Astrocyte (in vitro differentiated cells and primary cell): ENCODE measurements around the gene CEND1. TPM values are rescaled to one million over a fixed set of nuclear protein-coding genes. Genes with fewer than 3 reads are reported as not detected.

Source experiments
- DNase-seq: peaks from one replicate; pipeline ENCODE4 v3.0.0-alpha.2; 2010; ENCODE audit warnings: low read depth
- FAIRE-seq: peaks from 2 replicates; lab custom pipeline; 2011; peaks lifted over from hg19 to GRCh38; lab: Jason Lieb, UNC
- H2AFZ ChIP-seq: 2 replicates; pipeline ENCODE4 v1.6.0; 2012; ENCODE audit warnings: low read depth, low read length, inconsistent platforms
- H3K27ac ChIP-seq: 2 replicates; pipeline ENCODE4 v1.5.1; 2011; ENCODE audit warnings: low read depth, low read length, inconsistent platforms
- H3K27me3 ChIP-seq: 2 replicates; pipeline ENCODE4 v1.6.0; 2011; ENCODE audit warnings: low read length, inconsistent platforms; ENCODE audit not compliant: insufficient read depth
- H3K36me3 ChIP-seq: 2 replicates; pipeline ENCODE4 v1.5.1; 2011; ENCODE audit warnings: low read length, inconsistent platforms; ENCODE audit not compliant: insufficient read depth
- H3K4me1 ChIP-seq: 2 replicates; pipeline ENCODE4 v1.5.1; 2011; ENCODE audit warnings: low read length, inconsistent platforms; ENCODE audit not compliant: insufficient read depth
- H3K4me2 ChIP-seq: 2 replicates; pipeline ENCODE4 v1.6.0; 2012; ENCODE audit warnings: low read length, inconsistent platforms
- H3K4me3 ChIP-seq: 2 replicates; pipeline ENCODE4 v1.5.1; 2011; ENCODE audit warnings: low read depth, mild to moderate bottlenecking, low read length, inconsistent platforms; ENCODE audit not compliant: insufficient read depth
- H3K79me2 ChIP-seq: 2 replicates; pipeline ENCODE4 v1.6.0; 2012; ENCODE audit warnings: mild to moderate bottlenecking, low read length, inconsistent platforms; ENCODE audit not compliant: insufficient read depth
- H3K9ac ChIP-seq: 2 replicates; pipeline ENCODE4 v1.6.0; 2012; ENCODE audit warnings: mild to moderate bottlenecking, low read length, inconsistent platforms
- H3K9me3 ChIP-seq: 2 replicates; pipeline ENCODE4 v1.5.1; 2012; ENCODE audit warnings: low read depth, mild to moderate bottlenecking, low read length, inconsistent platforms; ENCODE audit not compliant: insufficient read depth
- H4K20me1 ChIP-seq: 2 replicates; pipeline ENCODE4 v1.6.0; 2012; ENCODE audit warnings: low read length, inconsistent platforms; ENCODE audit not compliant: insufficient read depth
- H3K27ac Mint-ChIP-seq: one replicate; pipeline ENCODE4 v1.8.0; 2021; ENCODE audit warnings: mild to moderate bottlenecking, mixed read lengths; ENCODE audit not compliant: unreplicated experiment
- H3K27me3 Mint-ChIP-seq: one replicate; pipeline ENCODE4 v1.8.0; 2021; ENCODE audit warnings: low read depth, mixed read lengths; ENCODE audit not compliant: unreplicated experiment
- H3K36me3 Mint-ChIP-seq: one replicate; pipeline ENCODE4 v1.8.0; 2021; ENCODE audit warnings: low read depth, mixed read lengths; ENCODE audit not compliant: unreplicated experiment
- H3K4me1 Mint-ChIP-seq: one replicate; pipeline ENCODE4 v1.8.0; 2021; ENCODE audit warnings: low read depth, mixed read lengths; ENCODE audit not compliant: unreplicated experiment
- H3K4me3 Mint-ChIP-seq: one replicate; pipeline ENCODE4 v1.8.0; 2021; ENCODE audit warnings: mild to moderate bottlenecking, moderate library complexity, mixed read lengths; ENCODE audit not compliant: unreplicated experiment
- H3K9me3 Mint-ChIP-seq: one replicate; pipeline ENCODE4 v1.8.0; 2021; ENCODE audit warnings: mild to moderate bottlenecking, mixed read lengths; ENCODE audit not compliant: unreplicated experiment
- EZH2 ChIP-seq: IDR thresholded peaks from 2 replicates; pipeline ENCODE4 v1.6.1; 2012; ENCODE audit warnings: mild to moderate bottlenecking, low read length, inconsistent platforms; ENCODE audit not compliant: insufficient read depth
- total RNA-seq: library from RNA; stranded (reverse); gene quantifications from 2 replicates; pipeline ENCODE4 v1.2.1, GENCODE V29; 2021
- TF ChIP-seq, protein P1 (sequence below): IDR thresholded peaks from 2 replicates; pipeline ENCODE4 v1.5.1; 2011; ENCODE audit warnings: low read depth, mild to moderate bottlenecking, inconsistent platforms, low read length, moderate library complexity; ENCODE audit not compliant: insufficient read depth

Gene CEND1
- total RNA-seq, 1 donor from 2014 or later = 0.59 TPM

- Mint-ChIP-seq H3K9me3 (no peaks in the 10 kb centered on the region), H3K4me1 (peaks cover 18% of the 10 kb centered on the region), H3K27ac (peak within 1 kb of the TSS; percentile 99), H3K36me3 (peaks cover 14% of the 10 kb centered on the region), H3K27me3 (no peaks in the 10 kb centered on the region), H3K4me3 (peak within 1 kb of the TSS; percentile 96)
- peak within 1 kb of the TSS; percentile 99 for H3K27ac ChIP-seq
- H3K9me3 ChIP-seq = no peaks in the 10 kb centered on the region
- H3K4me1 ChIP-seq = peaks cover 26% of the 10 kb centered on the region
- no peak for FAIRE-seq
- H2AFZ ChIP-seq = peak within 1 kb of the TSS; percentile 93
- peak within 1 kb of the TSS; percentile 94 for H3K9ac ChIP-seq
- H3K4me2 ChIP-seq = peak within 1 kb of the TSS; percentile 92
- no peaks in the 10 kb centered on the region for H3K27me3 ChIP-seq
- H3K36me3 ChIP-seq = peaks cover 23% of the 10 kb centered on the region
- peaks cover 60% of the 10 kb centered on the region for H3K79me2 ChIP-seq
- H4K20me1 ChIP-seq = peaks cover 39% of the 10 kb centered on the region
- H3K4me3 ChIP-seq = peak within 1 kb of the TSS; percentile 87
- DNase-seq = peak; percentile 93
- TF ChIP-seq, protein P1, sequence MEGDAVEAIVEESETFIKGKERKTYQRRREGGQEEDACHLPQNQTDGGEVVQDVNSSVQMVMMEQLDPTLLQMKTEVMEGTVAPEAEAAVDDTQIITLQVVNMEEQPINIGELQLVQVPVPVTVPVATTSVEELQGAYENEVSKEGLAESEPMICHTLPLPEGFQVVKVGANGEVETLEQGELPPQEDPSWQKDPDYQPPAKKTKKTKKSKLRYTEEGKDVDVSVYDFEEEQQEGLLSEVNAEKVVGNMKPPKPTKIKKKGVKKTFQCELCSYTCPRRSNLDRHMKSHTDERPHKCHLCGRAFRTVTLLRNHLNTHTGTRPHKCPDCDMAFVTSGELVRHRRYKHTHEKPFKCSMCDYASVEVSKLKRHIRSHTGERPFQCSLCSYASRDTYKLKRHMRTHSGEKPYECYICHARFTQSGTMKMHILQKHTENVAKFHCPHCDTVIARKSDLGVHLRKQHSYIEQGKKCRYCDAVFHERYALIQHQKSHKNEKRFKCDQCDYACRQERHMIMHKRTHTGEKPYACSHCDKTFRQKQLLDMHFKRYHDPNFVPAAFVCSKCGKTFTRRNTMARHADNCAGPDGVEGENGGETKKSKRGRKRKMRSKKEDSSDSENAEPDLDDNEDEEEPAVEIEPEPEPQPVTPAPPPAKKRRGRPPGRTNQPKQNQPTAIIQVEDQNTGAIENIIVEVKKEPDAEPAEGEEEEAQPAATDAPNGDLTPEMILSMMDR = no peak
- TF ChIP-seq EZH2 = no peak
Measured at GRCh38 chr11:809287-810039, 19.6 kb upstream of the CEND1 start, which contains the start of gene RPLP2. Gene RPLP2 (plus strand): TSS chr11:809967. CDS start chr11:810235, 268 bp downstream.

GRCh38 chr11:808427-809286 is 18.8 kb upstream of the CEND1 start:
- TF ChIP-seq, protein P1 = no peak
- TF ChIP-seq EZH2 = no peak
- peaks cover 18% of the 10 kb centered on the region for H3K4me1 Mint-ChIP-seq
- peak overlapping the region; percentile 99 for H3K27ac Mint-ChIP-seq
- peak overlapping the region; percentile 87 for H3K4me3 ChIP-seq
- peak overlapping the region; percentile 93 for H2AFZ ChIP-seq
- H3K36me3 Mint-ChIP-seq = peaks cover 14% of the 10 kb centered on the region
- peaks cover 37% of the 10 kb centered on the region for H4K20me1 ChIP-seq
- H3K27me3 ChIP-seq = no peaks in the 10 kb centered on the region
- peak overlapping the region; percentile 95 for H3K4me3 Mint-ChIP-seq
- peak overlapping the region; percentile 99 for H3K27ac ChIP-seq
- peaks cover 34% of the 10 kb centered on the region for H3K4me1 ChIP-seq
- peaks cover 67% of the 10 kb centered on the region for H3K79me2 ChIP-seq
- H3K36me3 ChIP-seq = peaks cover 23% of the 10 kb centered on the region
- no peak for DNase-seq
- peak overlapping the region; percentile 94 for H3K9ac ChIP-seq
- peak overlapping the region; percentile 92 for H3K4me2 ChIP-seq
- no peak for FAIRE-seq
- H3K27me3 Mint-ChIP-seq = no peaks in the 10 kb centered on the region
- H3K9me3 ChIP-seq = no peaks in the 10 kb centered on the region
- no peaks in the 10 kb centered on the region for H3K9me3 Mint-ChIP-seq
